ENCODE measurements around the gene SERPINE1. TPM values are rescaled to one million over a fixed set of nuclear protein-coding genes. Genes with fewer than 3 reads are reported as not detected.

Gene SERPINE1
- total RNA-seq, 1 experiment from 2014 or later = 370 TPM

GRCh38 chr7:101085162-101085964 is 41.5 kb upstream of the SERPINE1 start, which contains the start of gene TRIM56:
TRIM56 (plus strand) TSS chr7:101085481; CDS start chr7:101087313, 1,832 bp downstream.
- H3K36me3 ChIP-seq (ENCODE audit: control insufficient read depth, insufficient read depth, low read length) = no peaks in the 10 kb centered on the region
- no TSS peak for BruUV-seq (replicated peaks)
- TF ChIP-seq POLR2AphosphoS5 (IDR thresholded peaks at IDR 0.05; ENCODE audit: low read depth, low read length) = peak; percentile 61; the same call in 1 of the 2 replicates
- TF ChIP-seq CTCF (IDR thresholded peaks at IDR 0.05) = no peak
- ChIA-PET CTCF (no interaction called here), POLR2A (interaction anchor here (0.5 to 0.9 kb wide), 5 partner anchors 46 to 86 kb away, joined by 3 to 11 read pairs (median 5); no protein-coding TSS in a partner anchor)
- ATAC-seq = peak; percentile 94
- no peaks in the 10 kb centered on the region for H3K9me3 ChIP-seq (ENCODE audit: control insufficient read depth, insufficient read depth, low read depth, low read length)
- intact Hi-C loops (cut with micrococcal nuclease; ENCODE audit: unreplicated experiment) = no loop called here
- no peak for DNase-seq (ENCODE audit: low read depth, low spot score)
- H3K27ac ChIP-seq (ENCODE audit: low read length) = peak within 1 kb of the TSS; percentile 97
- no peaks in the 10 kb centered on the region for H3K27me3 ChIP-seq (ENCODE audit: control insufficient read depth, insufficient read depth, low read length)
- in situ Hi-C loops (cut with HindIII; ENCODE audit: low pct_unique_long_range_greater_than_20kb, low sequenced_read_pairs) = no loop called here
- peaks cover 14% of the 10 kb centered on the region for H3K4me1 ChIP-seq (ENCODE audit: control insufficient read depth, insufficient read depth, low read length)
- peak within 1 kb of the TSS; percentile 65 to 87 for H3K4me3 ChIP-seq (ENCODE audit: low read depth in 2 of 2, low read length in 2 of 2)

- peaks cover 14% of the 10 kb centered on the region for H3K4me1 ChIP-seq (ENCODE audit: control insufficient read depth, insufficient read depth, low read length)
- H3K36me3 ChIP-seq (ENCODE audit: control insufficient read depth, insufficient read depth, low read length) = no peaks in the 10 kb centered on the region
- no peak overlapping the region; the same call in 1 of the 2 replicates for H3K27ac ChIP-seq (ENCODE audit: low read length)
- intact Hi-C loops (cut with micrococcal nuclease; ENCODE audit: unreplicated experiment) (no loop called here), in situ Hi-C loops (cut with HindIII; ENCODE audit: low pct_unique_long_range_greater_than_20kb, low sequenced_read_pairs) (no loop called here)
- ATAC-seq = no peak
- H3K4me3 ChIP-seq (ENCODE audit: low read depth in 2 of 2, low read length in 2 of 2) = no peak overlapping the region
- H3K27me3 ChIP-seq (ENCODE audit: control insufficient read depth, insufficient read depth, low read length) = no peaks in the 10 kb centered on the region
- TF ChIP-seq CTCF (IDR thresholded peaks at IDR 0.05) = no peak
- TF ChIP-seq POLR2AphosphoS5 (IDR thresholded peaks at IDR 0.05; ENCODE audit: low read depth, low read length) = no peak
- no peak for TF ChIP-seq REST (IDR thresholded peaks at IDR 0.05; ENCODE audit: insufficient read depth in 1 of 2, low read depth in 2 of 2, low read length in 1 of 2)
- TF ChIP-seq TCF7L2 (IDR thresholded peaks at IDR 0.05; ENCODE audit: low read depth, low read length) = no peak
- TF ChIP-seq SIN3A (IDR thresholded peaks at IDR 0.05; ENCODE audit: borderline replicate concordance, insufficient read depth, low read depth, low read length) = no peak
- ChIA-PET POLR2A (no interaction called here), CTCF (interaction anchor here (0.9 kb wide), 1 partner anchor 10 kb away, joined by 3 read pairs; no protein-coding TSS in a partner anchor)
- no peaks in the 10 kb centered on the region for H3K9me3 ChIP-seq (ENCODE audit: control insufficient read depth, insufficient read depth, low read depth, low read length)
- DNase-seq (ENCODE audit: low read depth, low spot score) = no peak
- no TSS peak for BruUV-seq (replicated peaks)
Measured at GRCh38 chr7:101087334-101088068, 39.4 kb upstream of the SERPINE1 start.
